ENCODE measurements around the gene TSC22D2. TPM values are rescaled to one million over a fixed set of nuclear protein-coding genes. Genes with fewer than 3 reads are reported as not detected.

TSC22D2 gene
- total and polyA plus RNA-seq, 10 of the 15 experiments (the other 5 are each of a cell fraction or from before 2014, with no cell fraction given), result 7.4 to 19.4 (median 10.9) TPM

- no peaks in the 10 kb centered on the region for H3K27me3 ChIP-seq (replicated peaks in 1 of 2; ENCODE audit: control insufficient read depth in 2 of 2, insufficient read depth in 2 of 2, low read length in 1 of 2)
- peaks cover 3% of the 10 kb centered on the region for H3K79me2 ChIP-seq (ENCODE audit: control insufficient read depth, insufficient read depth, low read length)
- H3K9me3 ChIP-seq (replicated peaks; ENCODE audit: control insufficient read depth, insufficient read depth, low read length), result no peaks in the 10 kb centered on the region; the same call in 2 of the 3 replicates
- no peak overlapping the region for H3K9ac ChIP-seq (ENCODE audit: control insufficient read depth, insufficient read depth, low read length)
- FAIRE-seq (no peak), ATAC-seq (no peak), DNase-seq (ENCODE audit: low read depth, low spot score) (no peak)
- H3K27ac ChIP-seq (ENCODE audit: control insufficient read depth, insufficient read depth), result no peak overlapping the region
- H3K4me1 ChIP-seq (ENCODE audit: control insufficient read depth, insufficient read depth, low read length), result no peaks in the 10 kb centered on the region
- no peak for TF ChIP-seq SUZ12 (IDR thresholded peaks at IDR 0.05; ENCODE audit: unreplicated experiment)
- TF ChIP-seq YY1 (IDR thresholded peaks at IDR 0.05; ENCODE audit: low read depth, low read length), result no peak
- no peak for TF ChIP-seq RUNX3 (IDR thresholded peaks at IDR 0.05; ENCODE audit: low read length)
- TF ChIP-seq DPF2 (IDR thresholded peaks at IDR 0.05), result no peak
- TF ChIP-seq BMI1 (IDR thresholded peaks at IDR 0.05; ENCODE audit: borderline replicate concordance), result no peak
- no peak for TF ChIP-seq GATAD2B (conservative IDR thresholded peaks at IDR 0.05; ENCODE audit: low read depth)
- TF ChIP-seq MYC (IDR thresholded peaks at IDR 0.05; ENCODE audit: insufficient read depth, insufficient read length, insufficient replicate concordance, low read length, severe bottlenecking), result no peak
- TF ChIP-seq IKZF1 (conservative IDR thresholded peaks at IDR 0.05), result no peak
- no peak for TF ChIP-seq NRF1 (conservative IDR thresholded peaks at IDR 0.05; ENCODE audit: low read depth, low read length)
- no peak for TF ChIP-seq CHD4 (IDR thresholded peaks at IDR 0.05)
- TF ChIP-seq ZBTB4 (CRISPR knock-in tag; IDR thresholded peaks at IDR 0.05), result no peak
- TF ChIP-seq, protein P1, sequence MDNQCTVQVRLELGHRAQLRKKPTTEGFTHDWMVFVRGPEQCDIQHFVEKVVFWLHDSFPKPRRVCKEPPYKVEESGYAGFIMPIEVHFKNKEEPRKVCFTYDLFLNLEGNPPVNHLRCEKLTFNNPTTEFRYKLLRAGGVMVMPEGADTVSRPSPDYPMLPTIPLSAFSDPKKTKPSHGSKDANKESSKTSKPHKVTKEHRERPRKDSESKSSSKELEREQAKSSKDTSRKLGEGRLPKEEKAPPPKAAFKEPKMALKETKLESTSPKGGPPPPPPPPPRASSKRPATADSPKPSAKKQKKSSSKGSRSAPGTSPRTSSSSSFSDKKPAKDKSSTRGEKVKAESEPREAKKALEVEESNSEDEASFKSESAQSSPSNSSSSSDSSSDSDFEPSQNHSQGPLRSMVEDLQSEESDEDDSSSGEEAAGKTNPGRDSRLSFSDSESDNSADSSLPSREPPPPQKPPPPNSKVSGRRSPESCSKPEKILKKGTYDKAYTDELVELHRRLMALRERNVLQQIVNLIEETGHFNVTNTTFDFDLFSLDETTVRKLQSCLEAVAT (IDR thresholded peaks at IDR 0.05), result no peak
- TF ChIP-seq RAD21 (IDR thresholded peaks at IDR 0.05; ENCODE audit: insufficient read depth, low read depth, low read length), result no peak
- TF ChIP-seq RFX5 (IDR thresholded peaks at IDR 0.05; ENCODE audit: low read depth, low read length), result no peak
- TF ChIP-seq, protein P2, sequence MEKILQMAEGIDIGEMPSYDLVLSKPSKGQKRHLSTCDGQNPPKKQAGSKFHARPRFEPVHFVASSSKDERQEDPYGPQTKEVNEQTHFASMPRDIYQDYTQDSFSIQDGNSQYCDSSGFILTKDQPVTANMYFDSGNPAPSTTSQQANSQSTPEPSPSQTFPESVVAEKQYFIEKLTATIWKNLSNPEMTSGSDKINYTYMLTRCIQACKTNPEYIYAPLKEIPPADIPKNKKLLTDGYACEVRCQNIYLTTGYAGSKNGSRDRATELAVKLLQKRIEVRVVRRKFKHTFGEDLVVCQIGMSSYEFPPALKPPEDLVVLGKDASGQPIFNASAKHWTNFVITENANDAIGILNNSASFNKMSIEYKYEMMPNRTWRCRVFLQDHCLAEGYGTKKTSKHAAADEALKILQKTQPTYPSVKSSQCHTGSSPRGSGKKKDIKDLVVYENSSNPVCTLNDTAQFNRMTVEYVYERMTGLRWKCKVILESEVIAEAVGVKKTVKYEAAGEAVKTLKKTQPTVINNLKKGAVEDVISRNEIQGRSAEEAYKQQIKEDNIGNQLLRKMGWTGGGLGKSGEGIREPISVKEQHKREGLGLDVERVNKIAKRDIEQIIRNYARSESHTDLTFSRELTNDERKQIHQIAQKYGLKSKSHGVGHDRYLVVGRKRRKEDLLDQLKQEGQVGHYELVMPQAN (conservative IDR thresholded peaks at IDR 0.05), result no peak
- TF ChIP-seq JUNB (IDR thresholded peaks at IDR 0.05), result no peak
- no peak for TF ChIP-seq NR2C2 (IDR thresholded peaks at IDR 0.05; ENCODE audit: borderline replicate concordance, control insufficient read depth, insufficient read length, low read depth)
- ChIA-PET SMC1A (ENCODE audit: uncharacterized antibody, unreplicated experiment) (interaction anchor here (1.2 to 1.4 kb wide), 2 partner anchors 8 to 13 kb away, joined by 3 to 4 read pairs; no protein-coding TSS in a partner anchor), POLR2A (no interaction called here), CTCF (interaction anchor here (0.7 kb wide), 1 partner anchor 924 kb away, joined by 3 read pairs; no protein-coding TSS in a partner anchor), RAD21 (ENCODE audit: unreplicated experiment) (no interaction called here)
- H3K4me2 ChIP-seq (ENCODE audit: control insufficient read depth, insufficient read depth), result no peak overlapping the region
- peaks cover 0 to 3% of the 10 kb centered on the region in 2 experiments; a peak in 2 of 4 replicates for H3K36me3 ChIP-seq (ENCODE audit: control insufficient read depth in 2 of 2, insufficient read depth in 2 of 2, low read length in 1 of 2)
- no TSS peak for BruUV-seq (replicated peaks)
- intact Hi-C loops (cut with micrococcal nuclease; ENCODE audit: unreplicated experiment) (no loop called here), in situ Hi-C loops (cut with MboI) (no loop called here)
- no peaks in the 10 kb centered on the region for H4K20me1 ChIP-seq (ENCODE audit: control insufficient read depth, insufficient read depth)
- H3K4me3 ChIP-seq, result no peak overlapping the region
- no peak overlapping the region for H2AFZ ChIP-seq (ENCODE audit: control insufficient read depth, low read depth, low read length)
- WGBS (ENCODE audit: insufficient coverage, insufficient replicate concordance, low lambda C conversion rate, missing lambda C conversion rate), result 94% methylated on average over 2 of the region's 2 CpGs
Measured at GRCh38 chr3:150444371-150444770, 36.3 kb downstream of the TSC22D2 start.

Data from GM12878 (cell line).